ENCODE data around the gene IGFL2.

Gene IGFL2

DNA sequence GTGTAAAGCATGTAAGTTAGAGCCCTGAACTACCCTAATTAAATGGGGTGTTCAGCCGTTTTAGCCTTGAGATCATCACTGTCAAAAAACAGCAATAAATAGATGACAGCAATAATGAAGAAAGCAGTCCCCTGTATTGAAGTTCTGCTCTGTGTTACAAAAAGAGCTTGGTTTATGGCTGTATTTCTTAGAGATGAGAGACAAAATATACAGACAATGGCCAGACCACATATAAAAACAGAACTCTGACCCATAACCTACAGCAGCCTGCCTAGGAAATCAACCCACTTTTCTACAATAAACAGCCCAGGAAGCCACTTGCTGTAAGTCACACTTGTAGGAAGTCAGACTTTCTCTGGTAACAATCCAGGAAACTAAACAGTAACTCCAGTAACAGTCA, 34.3 kb upstream of the IGFL2 start:
- DNase-seq (ENCODE audit: extremely low read depth, low read depth): no peak
- TF ChIP-seq, protein P1, sequence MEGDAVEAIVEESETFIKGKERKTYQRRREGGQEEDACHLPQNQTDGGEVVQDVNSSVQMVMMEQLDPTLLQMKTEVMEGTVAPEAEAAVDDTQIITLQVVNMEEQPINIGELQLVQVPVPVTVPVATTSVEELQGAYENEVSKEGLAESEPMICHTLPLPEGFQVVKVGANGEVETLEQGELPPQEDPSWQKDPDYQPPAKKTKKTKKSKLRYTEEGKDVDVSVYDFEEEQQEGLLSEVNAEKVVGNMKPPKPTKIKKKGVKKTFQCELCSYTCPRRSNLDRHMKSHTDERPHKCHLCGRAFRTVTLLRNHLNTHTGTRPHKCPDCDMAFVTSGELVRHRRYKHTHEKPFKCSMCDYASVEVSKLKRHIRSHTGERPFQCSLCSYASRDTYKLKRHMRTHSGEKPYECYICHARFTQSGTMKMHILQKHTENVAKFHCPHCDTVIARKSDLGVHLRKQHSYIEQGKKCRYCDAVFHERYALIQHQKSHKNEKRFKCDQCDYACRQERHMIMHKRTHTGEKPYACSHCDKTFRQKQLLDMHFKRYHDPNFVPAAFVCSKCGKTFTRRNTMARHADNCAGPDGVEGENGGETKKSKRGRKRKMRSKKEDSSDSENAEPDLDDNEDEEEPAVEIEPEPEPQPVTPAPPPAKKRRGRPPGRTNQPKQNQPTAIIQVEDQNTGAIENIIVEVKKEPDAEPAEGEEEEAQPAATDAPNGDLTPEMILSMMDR (IDR thresholded peaks at IDR 0.05; ENCODE audit: low read depth, low read length): no peak

DNA sequence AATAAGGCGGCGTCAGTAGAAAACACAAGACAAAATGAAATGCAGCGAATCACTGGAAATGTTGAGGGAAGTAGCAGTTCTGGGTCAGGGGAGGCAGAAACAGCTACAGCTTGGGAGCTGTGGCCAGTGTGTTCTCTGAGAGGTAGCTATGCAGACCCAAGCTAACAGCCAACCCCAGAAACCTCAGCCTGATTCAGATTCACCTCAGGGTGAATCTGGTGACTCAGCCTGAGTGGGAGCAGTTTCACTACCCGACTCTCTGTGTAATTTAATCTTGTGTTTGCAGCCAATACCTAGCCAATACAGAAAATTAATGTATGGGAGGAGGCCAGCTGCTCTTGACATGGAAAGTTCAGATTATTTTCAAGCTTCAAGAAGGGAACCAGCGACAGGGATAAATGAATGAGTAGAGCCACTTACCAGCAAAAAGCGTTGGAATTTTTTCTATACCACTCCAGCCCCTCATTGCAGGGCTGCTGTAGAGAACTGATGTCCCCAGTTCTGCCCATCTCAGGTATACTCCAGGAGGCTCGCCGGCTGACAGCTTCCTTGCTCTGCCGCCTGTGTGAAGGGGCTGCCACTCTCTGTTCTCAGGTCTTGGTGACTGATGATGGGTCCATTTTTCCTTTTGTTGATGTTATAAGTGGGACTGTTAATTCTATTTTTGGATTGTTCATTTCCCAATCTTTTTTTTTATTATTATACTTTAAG, 32.5 kb upstream of the IGFL2 start:
- DNase-seq (ENCODE audit: extremely low read depth, low read depth): peak; percentile 5
- TF ChIP-seq, protein P1 (IDR thresholded peaks at IDR 0.05; ENCODE audit: low read depth, low read length): no peak

DNA sequence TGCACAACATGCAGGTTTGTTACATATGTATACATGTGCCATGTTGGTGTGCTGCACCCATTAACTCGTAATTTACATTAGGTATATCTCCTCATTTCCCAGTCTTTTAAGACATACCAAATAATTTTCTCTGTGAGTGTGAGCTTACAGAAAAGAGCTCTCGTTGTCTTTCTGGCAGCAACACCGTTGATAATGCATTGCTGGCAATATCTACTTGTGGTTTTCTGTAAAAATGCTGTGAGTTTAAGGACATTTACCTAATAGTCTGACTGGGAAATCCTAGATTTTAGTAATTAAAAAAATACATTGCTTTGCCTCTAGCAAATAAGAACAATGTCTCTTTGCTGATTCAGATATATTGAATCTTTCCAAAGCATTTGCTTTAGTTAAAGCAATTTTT, 31.9 kb upstream of the IGFL2 start:
- TF ChIP-seq, protein P1 (IDR thresholded peaks at IDR 0.05; ENCODE audit: low read depth, low read length): no peak
- no peak for DNase-seq (ENCODE audit: extremely low read depth, low read depth)

DNA sequence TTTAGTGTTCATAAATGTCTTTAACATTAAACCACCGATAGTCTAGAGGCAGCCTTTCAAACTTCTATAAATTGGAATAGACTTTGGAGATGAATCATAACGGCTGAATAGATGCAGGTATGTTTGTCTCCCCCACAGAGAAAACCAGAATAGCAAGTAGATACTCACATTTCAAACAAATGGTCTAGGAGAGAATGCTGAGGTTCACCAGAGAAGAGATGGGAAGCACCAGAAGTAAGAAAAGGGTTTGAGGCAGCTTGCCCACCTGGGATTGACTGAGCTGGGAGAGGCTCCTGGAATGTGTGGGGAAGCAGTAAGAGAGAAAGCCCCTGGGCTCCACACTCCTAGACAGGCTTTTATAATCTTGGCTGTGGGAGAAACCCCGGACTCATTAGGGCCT, 29.9 kb upstream of the IGFL2 start:
- DNase-seq (ENCODE audit: extremely low read depth, low read depth): no peak
- TF ChIP-seq, protein P1 (IDR thresholded peaks at IDR 0.05; ENCODE audit: low read depth, low read length): no peak

DNA sequence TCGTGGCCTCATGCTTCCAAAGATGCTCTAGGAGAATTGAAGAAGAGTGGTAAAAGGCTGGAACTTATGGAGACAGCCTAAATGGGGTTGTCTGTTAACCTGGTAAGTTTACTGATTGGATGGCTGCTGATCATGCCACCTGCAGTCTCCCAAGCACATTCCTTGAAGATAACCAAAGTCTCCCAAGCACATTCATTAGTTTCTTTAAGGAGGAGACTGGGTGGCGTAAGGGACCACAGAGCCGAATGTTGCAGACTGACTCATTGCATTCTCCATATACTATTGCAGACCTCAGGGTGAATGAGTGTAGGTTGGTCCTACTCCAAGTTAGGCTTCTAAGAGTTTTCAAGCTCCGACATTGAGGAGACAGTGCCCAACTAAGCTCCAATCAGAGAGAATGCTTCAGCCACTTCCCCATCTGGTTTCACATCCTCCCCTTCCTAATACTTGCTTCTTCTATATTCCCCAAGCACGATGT, 23.4 kb upstream of the IGFL2 start, which contains the start of gene IGFL3:
Gene IGFL3 (minus strand): TSS at position 51 of the 478 bp plus-strand sequence. CDS start 39 bp downstream, at position 12.
- no peak for DNase-seq (ENCODE audit: extremely low read depth, low read depth)
- TF ChIP-seq, protein P1 (IDR thresholded peaks at IDR 0.05; ENCODE audit: low read depth, low read length): no peak

DNA sequence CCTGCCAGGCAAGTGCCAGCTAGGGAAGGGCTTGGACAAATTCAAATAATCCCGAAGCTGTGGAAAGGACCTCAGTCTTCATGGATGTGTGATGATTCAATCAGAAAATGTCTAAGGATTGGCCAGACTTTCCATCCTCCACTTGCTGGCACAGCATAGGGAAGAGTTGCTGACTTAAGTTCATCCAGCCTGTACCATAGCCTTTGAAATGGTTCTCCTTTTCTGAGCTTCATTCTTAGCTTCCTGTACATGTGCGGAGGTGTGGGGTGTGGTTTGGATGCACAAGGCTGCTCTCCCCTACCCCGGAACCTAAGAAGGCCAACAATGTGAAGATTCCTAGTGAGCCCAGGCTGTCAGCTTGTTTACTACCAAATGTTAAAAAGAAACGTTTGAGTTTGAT, 22.6 kb upstream of the IGFL2 start:
- no peak for DNase-seq (ENCODE audit: extremely low read depth, low read depth)
- TF ChIP-seq, protein P1 (IDR thresholded peaks at IDR 0.05; ENCODE audit: low read depth, low read length): no peak

DNA sequence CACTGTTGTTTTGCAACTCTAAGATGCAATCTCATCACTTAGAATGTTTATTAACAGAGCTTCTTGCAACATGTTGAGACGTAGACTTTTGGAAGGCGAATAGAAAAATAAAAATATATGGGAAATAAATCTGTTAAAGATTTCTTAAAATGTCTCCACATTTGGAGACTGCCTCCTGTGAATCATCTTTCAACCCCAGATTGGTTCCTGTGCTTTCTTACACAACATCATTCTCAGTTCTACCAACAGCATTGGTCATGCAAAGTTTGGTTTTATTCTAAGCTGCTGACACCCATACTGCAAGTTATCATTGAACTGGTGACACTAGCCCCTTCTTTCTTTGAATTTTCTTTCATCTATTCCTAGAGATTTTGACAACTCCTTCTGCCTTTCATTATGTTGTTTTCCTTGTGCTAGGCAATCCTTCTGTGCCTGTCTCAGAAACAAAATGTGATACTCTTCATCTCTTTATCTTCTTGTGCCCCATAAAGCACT, 21.9 kb upstream of the IGFL2 start:
- no peak for DNase-seq (ENCODE audit: extremely low read depth, low read depth)
- TF ChIP-seq, protein P1 (IDR thresholded peaks at IDR 0.05; ENCODE audit: low read depth, low read length): no peak
